ENCODE measurements around the gene AGAP1. TPM values are rescaled to one million over a fixed set of nuclear protein-coding genes. Genes with fewer than 3 reads are reported as not detected.

Gene AGAP1
- total and polyA plus RNA-seq, 8 donors, result 5.0 to 27.6 (median 17.4) TPM

- Histone ChIP-seq H3K27me3 (no peaks in the 10 kb centered on the region), H3K9me3 (no peaks in the 10 kb centered on the region), H3K4me3 (no peak overlapping the region), H3K27ac (no peak overlapping the region), H3K4me1 (no peaks in the 10 kb centered on the region), H3K36me3 (no peaks in the 10 kb centered on the region)
- no peak for ATAC-seq
- TF ChIP-seq CTCF (IDR thresholded peaks at IDR 0.05), result no peak
- DNase-seq, result no peak
- intact Hi-C loops (cut with DNase I), result no loop called here
- 87 to 91% methylated on average over 10 of the region's 10 CpGs for WGBS, 2 donors
- no peak for FAIRE-seq
Observed at GRCh38 chr2:236106761-236107160, 612.9 kb downstream of the AGAP1 start.

- Histone ChIP-seq H3K36me3 (no peaks in the 10 kb centered on the region), H3K4me1 (no peaks in the 10 kb centered on the region), H3K4me3 (no peak overlapping the region), H3K27me3 (no peaks in the 10 kb centered on the region), H3K9me3 (no peaks in the 10 kb centered on the region), H3K27ac (no peak overlapping the region)
- FAIRE-seq (no peak), DNase-seq (no peak), ATAC-seq (no peak)
- WGBS, 2 donors, result 91 to 96% methylated on average over 11 of the region's 11 CpGs
- no peak for TF ChIP-seq CTCF (IDR thresholded peaks at IDR 0.05)
- intact Hi-C loops (cut with DNase I), result no loop called here
Observed at GRCh38 chr2:236107536-236107935, 613.7 kb downstream of the AGAP1 start.

GRCh38 chr2:236107942-236108625, 614.2 kb downstream of the AGAP1 start:
- Histone ChIP-seq H3K27me3 (no peaks in the 10 kb centered on the region), H3K4me3 (no peak overlapping the region), H3K4me1 (no peaks in the 10 kb centered on the region), H3K9me3 (no peaks in the 10 kb centered on the region), H3K36me3 (no peaks in the 10 kb centered on the region), H3K27ac (no peak overlapping the region)
- TF ChIP-seq CTCF (IDR thresholded peaks at IDR 0.05), result no peak
- no peak for FAIRE-seq
- no peak for ATAC-seq
- 83 to 90% methylated on average over 20 of the region's 20 CpGs for WGBS, 2 donors
- intact Hi-C loops (cut with DNase I), result no loop called here
- DNase-seq, result no peak

- 96 to 98% methylated on average over 5 of the region's 5 CpGs for WGBS, 2 donors
- H3K36me3 ChIP-seq, result no peaks in the 10 kb centered on the region
Observed at GRCh38 chr2:236109061-236109460, 615.2 kb downstream of the AGAP1 start.

More at GRCh38 chr2:236109061-236109460, 615.2 kb downstream of the AGAP1 start:
- no peak overlapping the region for H3K27ac ChIP-seq
- no peaks in the 10 kb centered on the region for H3K4me1 ChIP-seq
- no peak for TF ChIP-seq CTCF (IDR thresholded peaks at IDR 0.05)
- no peaks in the 10 kb centered on the region for H3K9me3 ChIP-seq
- no peak for ATAC-seq
- no peaks in the 10 kb centered on the region for H3K27me3 ChIP-seq
- intact Hi-C loops (cut with DNase I), result no loop called here
- DNase-seq, result no peak
- H3K4me3 ChIP-seq, result no peak overlapping the region
- no peak for FAIRE-seq
